Activated CD4-positive, CD25-positive, alpha-beta regulatory T cell (primary cell): ENCODE results near the gene TAGAP.
"Not testable (repeated sequence)": the region's sequence is repeated elsewhere in the genome, so short reads cannot be mapped to it uniquely, and the experiment has no call there.

Experiments used
- DNase-seq, 4 experiments: peaks; one replicate each; lab custom pipeline; 2025; lab: John Stamatoyannopoulos, UW

TAGAP gene

GRCh38 chr6:159010037-159010612, 34.7 kb downstream of the TAGAP start:
- DNase-seq = not testable (repeated sequence)

- no peak for DNase-seq
Observed at GRCh38 chr6:159008656-159009288, 36.0 kb downstream of the TAGAP start.

GRCh38 chr6:159007510-159007909, 37.3 kb downstream of the TAGAP start:
- no peak for DNase-seq

- DNase-seq = no peak
Observed at GRCh38 chr6:159005436-159005835, 39.4 kb downstream of the TAGAP start.

GRCh38 chr6:159004592-159004991, 40.2 kb downstream of the TAGAP start:
- no peak for DNase-seq

- no peak for DNase-seq
Observed at GRCh38 chr6:159002432-159003155, 42.2 kb downstream of the TAGAP start.

GRCh38 chr6:158999666-159000403, 45.0 kb downstream of the TAGAP start, which contains the start of gene RSPH3:
RSPH3 (minus strand) TSS chr6:159000202; CDS start chr6:158999550, 652 bp downstream.
- peak; percentile 72 to 83 (median 75) for DNase-seq

- no peak for DNase-seq
Observed at GRCh38 chr6:158999154-158999665, 45.6 kb downstream of the TAGAP start.

- no peak for DNase-seq
Observed at GRCh38 chr6:158996856-158997255, 47.9 kb downstream of the TAGAP start.

- DNase-seq = no peak
Observed at GRCh38 chr6:158993639-158994038, 51.2 kb downstream of the TAGAP start.

GRCh38 chr6:158991017-158991723, 53.6 kb downstream of the TAGAP start:
- DNase-seq = no peak

GRCh38 chr6:158989711-158990110, 55.1 kb downstream of the TAGAP start:
- DNase-seq = not testable (repeated sequence)

GRCh38 chr6:158988477-158988876, 56.3 kb downstream of the TAGAP start:
- DNase-seq = no peak

GRCh38 chr6:158987657-158988056, 57.1 kb downstream of the TAGAP start:
- no peak for DNase-seq
